CD4-positive, alpha-beta T cell treated with Interleukin-2 at 100 ng/mL for 4 hours (primary cell): ENCODE measurements around the gene ZNF747.
"Not testable (repeated sequence)": the region's sequence is repeated elsewhere in the genome, so short reads cannot be mapped to it uniquely, and the experiment has no call there.

ENCODE experiments used
- DNase-seq: peaks from one replicate; pipeline ENCODE4 v3.0.0-alpha.2; 2020; ENCODE audit warnings: low spot score

Gene ZNF747

GRCh38 chr16:30533748-30534367 lies 800 bp downstream of the ZNF747 start:
- DNase-seq: no peak

- DNase-seq: no peak
Measured at GRCh38 chr16:30533146-30533522, 1.5 kb downstream of the ZNF747 start.

GRCh38 chr16:30532285-30533145 lies 2.1 kb downstream of the ZNF747 start:
- DNase-seq: no peak

- peak; percentile 20 for DNase-seq
Measured at GRCh38 chr16:30530163-30531037, 4.3 kb downstream of the ZNF747 start.

GRCh38 chr16:30528799-30529457 lies 5.7 kb downstream of the ZNF747 start:
- no peak for DNase-seq

- DNase-seq: peak; percentile 22
Measured at GRCh38 chr16:30527635-30528178, 7.0 kb downstream of the ZNF747 start.

GRCh38 chr16:30526823-30527634 lies 7.6 kb downstream of the ZNF747 start:
- DNase-seq: peak; percentile 93

GRCh38 chr16:30526137-30526822 lies 8.4 kb downstream of the ZNF747 start, which contains the start of gene ZNF768:
TSS of gene ZNF768 (minus strand) at chr16:30526566. CDS start at chr16:30526413, 153 bp downstream.
- DNase-seq: no peak

GRCh38 chr16:30525844-30526136 lies 8.9 kb downstream of the ZNF747 start:
- DNase-seq: no peak

GRCh38 chr16:30524575-30525568 lies 9.8 kb downstream of the ZNF747 start:
- DNase-seq: no peak

- no peak for DNase-seq
Measured at GRCh38 chr16:30523768-30524574, 10.7 kb downstream of the ZNF747 start.

GRCh38 chr16:30522702-30523463 lies 11.8 kb downstream of the ZNF747 start:
- DNase-seq: not testable (repeated sequence)

- DNase-seq: no peak
Measured at GRCh38 chr16:30521873-30522641, 12.6 kb downstream of the ZNF747 start.

- no peak for DNase-seq
Measured at GRCh38 chr16:30521476-30521872, 13.2 kb downstream of the ZNF747 start.

- no peak for DNase-seq
Measured at GRCh38 chr16:30519120-30520049, 15.3 kb downstream of the ZNF747 start.
